H9 (cell line): ENCODE data around the gene UBN1. TPM values are rescaled to one million over a fixed set of nuclear protein-coding genes. Genes with fewer than 3 reads are reported as not detected.
A peak's percentile ranks its signal among the peaks of the same experiment; 100 is the strongest.

Experiments
- DNase-seq: peaks from one replicate; pipeline ENCODE4 v3.0.0-alpha.2; 2017
- H2AFZ ChIP-seq: one replicate; pipeline ENCODE4 v1.6.1; 2013; ENCODE audit warnings: mild to moderate bottlenecking, low read length, control low read depth, moderate library complexity
- H2AK5ac ChIP-seq: 2 replicates; pipeline ENCODE4 v1.6.1; 2013; ENCODE audit warnings: low read length, control low read depth, mixed read lengths; ENCODE audit not compliant: insufficient read length
- H2BK120ac ChIP-seq: one replicate; pipeline ENCODE4 v1.6.1; 2013; ENCODE audit warnings: low read depth, mild to moderate bottlenecking, low read length, control low read depth, inconsistent platforms; ENCODE audit not compliant: poor library complexity, severe bottlenecking
- H2BK12ac ChIP-seq: 2 replicates; pipeline ENCODE4 v1.6.1; 2013; ENCODE audit warnings: low read length, control low read depth, mixed read lengths, low read depth; ENCODE audit not compliant: insufficient read length
- H2BK15ac ChIP-seq: 2 replicates; pipeline ENCODE4 v1.6.1; 2013; ENCODE audit warnings: low read depth, low read length, control low read depth
- H2BK20ac ChIP-seq: one replicate; pipeline ENCODE4 v1.6.1; 2013; ENCODE audit warnings: low read depth, mild to moderate bottlenecking, low read length, control low read depth, inconsistent platforms; ENCODE audit not compliant: poor library complexity, severe bottlenecking
- H2BK5ac ChIP-seq: 2 replicates; pipeline ENCODE4 v1.6.1; 2013; ENCODE audit warnings: low read length, control low read depth, mixed read lengths; ENCODE audit not compliant: insufficient read length
- H3K14ac ChIP-seq: 2 replicates; pipeline ENCODE4 v1.6.1; 2013; ENCODE audit warnings: low read length, control low read depth; ENCODE audit not compliant: insufficient read depth
- H3K18ac ChIP-seq: 2 replicates; pipeline ENCODE4 v1.6.1; 2013; ENCODE audit warnings: low read depth, mild to moderate bottlenecking, mixed read lengths, low read length, control low read depth; ENCODE audit not compliant: insufficient read length
- H3K23ac ChIP-seq: 2 replicates; pipeline ENCODE4 v1.6.1; 2013; ENCODE audit warnings: low read length, control low read depth, mixed read lengths, low read depth; ENCODE audit not compliant: insufficient read length
- H3K23me2 ChIP-seq: 2 replicates; pipeline ENCODE4 v1.6.1; 2013; ENCODE audit warnings: low read depth, mild to moderate bottlenecking, mixed read lengths, low read length, control low read depth; ENCODE audit not compliant: insufficient read length, poor library complexity, severe bottlenecking
- H3K27ac ChIP-seq: 2 replicates; pipeline ENCODE4 v1.5.1; 2013; ENCODE audit warnings: low read length, control low read depth, mixed read lengths, low read depth; ENCODE audit not compliant: insufficient read length
- H3K27me3 ChIP-seq: 2 replicates; pipeline ENCODE4 v1.6.1; 2013; ENCODE audit warnings: low read length, control low read depth, inconsistent platforms; ENCODE audit not compliant: insufficient read depth
- H3K4ac ChIP-seq: 2 replicates; pipeline ENCODE4 v1.6.1; 2013; ENCODE audit warnings: low read depth, mild to moderate bottlenecking, control low read depth, inconsistent platforms, low read length, moderate library complexity
- H3K4me1 ChIP-seq: 2 replicates; pipeline ENCODE4 v1.6.1; 2013; ENCODE audit warnings: low read length, control low read depth, inconsistent platforms; ENCODE audit not compliant: insufficient read depth
- H3K4me2 ChIP-seq: 2 replicates; pipeline ENCODE4 v1.6.1; 2013; ENCODE audit warnings: low read length, control low read depth, mixed read lengths; ENCODE audit not compliant: insufficient read length, insufficient read depth
- H3K56ac ChIP-seq: 2 replicates; pipeline ENCODE4 v1.6.1; 2013; ENCODE audit warnings: low read depth, mild to moderate bottlenecking, mixed read lengths, low read length, control low read depth; ENCODE audit not compliant: insufficient read length
- H3K79me1 ChIP-seq: 2 replicates; pipeline ENCODE4 v1.6.1; 2013; ENCODE audit warnings: low read depth, mild to moderate bottlenecking, moderate library complexity, low read length, control low read depth, inconsistent platforms; ENCODE audit not compliant: insufficient read depth, poor library complexity, severe bottlenecking
- H3K79me2 ChIP-seq: 2 replicates; pipeline ENCODE4 v1.6.1; 2013; ENCODE audit warnings: low read length, control low read depth, inconsistent platforms; ENCODE audit not compliant: insufficient read depth
- H3K9ac ChIP-seq: 2 replicates; pipeline ENCODE4 v1.6.1; 2013; ENCODE audit warnings: low read length, control low read depth, mixed read lengths; ENCODE audit not compliant: insufficient read length; ENCODE audit errors: extremely low read depth
- H3K9me3 ChIP-seq: one replicate; pipeline ENCODE4 v1.6.1; 2013; ENCODE audit warnings: low read depth, low read length, inconsistent platforms; ENCODE audit not compliant: control insufficient read depth
- H3T11ph ChIP-seq: one replicate; pipeline ENCODE4 v1.6.1; 2013; ENCODE audit warnings: mild to moderate bottlenecking, low read length, control low read depth, inconsistent platforms
- H4K20me1 ChIP-seq: one replicate; pipeline ENCODE4 v1.6.1; 2013; ENCODE audit not compliant: control insufficient read depth, insufficient read length, insufficient read depth
- H4K5ac ChIP-seq: 2 replicates; pipeline ENCODE4 v1.6.1; 2013; ENCODE audit warnings: low read depth, mild to moderate bottlenecking, mixed read lengths, low read length, control low read depth; ENCODE audit not compliant: insufficient read length
- H4K8ac ChIP-seq: replicated peaks from 2 replicates; pipeline ENCODE4 v1.6.1; 2013; ENCODE audit warnings: low read length, control low read depth, mixed read lengths, low read depth; ENCODE audit not compliant: insufficient read length
- H4K91ac ChIP-seq: 2 replicates; pipeline ENCODE4 v1.6.1; 2013; ENCODE audit warnings: low read depth, mild to moderate bottlenecking, moderate library complexity, mixed read lengths, low read length, control low read depth; ENCODE audit not compliant: insufficient read length
- H3K27ac Mint-ChIP-seq, 3 experiments: 2 replicates in 2 of 3; 3 replicates in 1 of 3; pipeline ENCODE4 v1.8.0; 2020 to 2021; ENCODE audit warnings: mixed read lengths in 3 of 3, mild to moderate bottlenecking in 1 of 3, moderate library complexity in 1 of 3
- H3K27me3 Mint-ChIP-seq: 2 replicates; pipeline ENCODE4 v1.8.0; 2021; ENCODE audit warnings: low read depth, mild to moderate bottlenecking, moderate library complexity, mixed read lengths
- H3K36me3 Mint-ChIP-seq, 3 experiments: 2 replicates in 2 of 3; 3 replicates in 1 of 3; pipeline ENCODE4 v1.8.0; 2020 to 2021; ENCODE audit warnings: low read depth in 3 of 3, mixed read lengths in 3 of 3; ENCODE audit not compliant: insufficient read depth in 1 of 3
- H3K4me1 Mint-ChIP-seq, 2 experiments: 2 replicates each; pipeline ENCODE4 v1.8.0; 2020; ENCODE audit warnings: mixed read lengths in 2 of 2
- H3K4me3 Mint-ChIP-seq, 2 experiments: 2 replicates in 1 of 2; 3 replicates in 1 of 2; pipeline ENCODE4 v1.8.0; 2020 to 2021; ENCODE audit warnings: mild to moderate bottlenecking in 2 of 2, mixed read lengths in 2 of 2, moderate library complexity in 1 of 2
- H3K9me3 Mint-ChIP-seq, 2 experiments: 2 replicates in 1 of 2; 3 replicates in 1 of 2; pipeline ENCODE4 v1.8.0; 2020; ENCODE audit warnings: mild to moderate bottlenecking in 2 of 2, mixed read lengths in 2 of 2, moderate library complexity in 1 of 2
- CTCF ChIP-seq: fragments of 200-600 bp; sonication (generic); conservative IDR thresholded peaks from 3 replicates; pipeline ENCODE4 v1.8.0; 2021; ENCODE audit warnings: antibody characterized with exemption, mild to moderate bottlenecking
- WGBS: extraction: QIAGEN DNeasy Blood & Tissue Kit; methylation state at CpG from one replicate; pipeline ENCODE4 v1.1.7; 2013; ENCODE audit warnings: missing lambda C conversion rate, low lambda C conversion rate, mixed read lengths; ENCODE audit not compliant: insufficient read length; ENCODE audit errors: extremely low coverage; 5-methylcytosine and 5-hydroxymethylcytosine counted together
- total RNA-seq: library from RNA; stranded (reverse); gene quantifications from 2 replicates; pipeline ENCODE4 v1.2.1, GENCODE V29; 2021

Gene UBN1
- total RNA-seq, 1 experiment from 2014 or later, result 55.2 TPM

GRCh38 chr16:4913774-4914525 is 66.7 kb downstream of the UBN1 start:
- no peak overlapping the region for H3K23ac ChIP-seq
- no peaks in the 10 kb centered on the region for H4K20me1 ChIP-seq
- Mint-ChIP-seq H3K27ac (peak overlapping the region; percentile 42 to 86 (median 55); a peak in 5 of 7 replicates), H3K9me3 (no peaks in the 10 kb centered on the region), H3K4me1 (peaks cover 11 to 15% of the 10 kb centered on the region in 2 experiments), H3K4me3 (no peak overlapping the region), H3K27me3 (no peaks in the 10 kb centered on the region), H3K36me3 (no peaks in the 10 kb centered on the region)
- no peak overlapping the region for H3K14ac ChIP-seq
- no peak overlapping the region for H2BK12ac ChIP-seq
- H2AFZ ChIP-seq, result no peak overlapping the region
- WGBS, result no CpG with 5 or more reads among the region's 15 CpGs
- H3K9me3 ChIP-seq, result no peaks in the 10 kb centered on the region
- H3K79me2 ChIP-seq, result no peaks in the 10 kb centered on the region
- H2BK5ac ChIP-seq, result no peak overlapping the region
- H3K9ac ChIP-seq, result no peak overlapping the region
- no peak overlapping the region for H3K4ac ChIP-seq
- no peaks in the 10 kb centered on the region for H3K23me2 ChIP-seq
- H3K4me1 ChIP-seq, result no peaks in the 10 kb centered on the region; the same call in 1 of the 2 replicates
- H3K27ac ChIP-seq, result no peak overlapping the region
- H4K91ac ChIP-seq, result no peak overlapping the region
- H2BK20ac ChIP-seq, result no peak overlapping the region
- no peaks in the 10 kb centered on the region for H3K79me1 ChIP-seq
- no peak for DNase-seq
- no peak overlapping the region for H3K18ac ChIP-seq
- no peak overlapping the region for H3T11ph ChIP-seq
- no peak overlapping the region for H2AK5ac ChIP-seq
- H3K27me3 ChIP-seq, result no peaks in the 10 kb centered on the region
- no peak for TF ChIP-seq CTCF
- H4K5ac ChIP-seq, result no peak overlapping the region
- H3K4me2 ChIP-seq, result no peak overlapping the region
- H2BK15ac ChIP-seq, result no peak overlapping the region
- H3K56ac ChIP-seq, result no peak overlapping the region
- H2BK120ac ChIP-seq, result no peak overlapping the region
- no peak overlapping the region for H4K8ac ChIP-seq
